H1 (cell line): ENCODE data around the gene ST6GALNAC3. TPM values are rescaled to one million over a fixed set of nuclear protein-coding genes. Genes with fewer than 3 reads are reported as not detected.

Experiments
- CTCF ChIA-PET: fragments of 300-600 bp; sonication (Branson Sonifier 250); formaldehyde crosslinking; loops from one replicate; lab custom pipeline; 2021; ENCODE audit not compliant: partially characterized antibody; lab: Charles Lee
- POLR2A ChIA-PET: fragments of 300-600 bp; sonication (Branson Sonifier 250); formaldehyde crosslinking; loops from one replicate; lab custom pipeline; 2021; ENCODE audit warnings: inconsistent platforms; ENCODE audit not compliant: partially characterized antibody; lab: Charles Lee
- DNase-seq, 2 experiments: peaks; one replicate each; pipeline versions ENCODE4 v3.0.0 to v3.0.0-alpha.2; 2010 to 2022; ENCODE audit warnings: low spot score in 2 of 2, low read depth in 1 of 2, mixed read lengths in 1 of 2
- FAIRE-seq: peaks from 2 replicates; lab custom pipeline; 2011; peaks lifted over from hg19 to GRCh38; lab: Jason Lieb, UNC
- H2AFZ ChIP-seq: 2 replicates; pipeline ENCODE4 v1.8.1; 2012; ENCODE audit warnings: low read length, inconsistent platforms
- H2AK5ac ChIP-seq: 2 replicates; pipeline ENCODE4 v1.6.1; 2013; ENCODE audit warnings: low read depth, low read length
- H2BK120ac ChIP-seq: replicated peaks from 2 replicates; pipeline ENCODE3; 2013; ENCODE audit warnings: low read depth, low read length, inconsistent platforms
- H2BK12ac ChIP-seq: 2 replicates; pipeline ENCODE4 v1.6.1; 2013; ENCODE audit warnings: low read depth, low read length
- H2BK15ac ChIP-seq: 2 replicates; pipeline ENCODE4 v1.6.1; 2013; ENCODE audit warnings: low read length
- H2BK20ac ChIP-seq: 2 replicates; pipeline ENCODE4 v1.6.1; 2013; ENCODE audit warnings: low read length
- H2BK5ac ChIP-seq: 2 replicates; pipeline ENCODE4 v1.6.1; 2013; ENCODE audit warnings: low read depth, low read length
- H3K14ac ChIP-seq: 2 replicates; pipeline ENCODE4 v1.6.1; 2013; ENCODE audit warnings: inconsistent platforms; ENCODE audit not compliant: insufficient read length
- H3K18ac ChIP-seq: 2 replicates; pipeline ENCODE4 v1.6.1; 2013; ENCODE audit warnings: low read length; ENCODE audit errors: extremely low read depth
- H3K23ac ChIP-seq: 2 replicates; pipeline ENCODE4 v1.6.1; 2013; ENCODE audit warnings: inconsistent platforms; ENCODE audit not compliant: insufficient read length
- H3K23me2 ChIP-seq: 2 replicates; pipeline ENCODE4 v1.6.1; 2013; ENCODE audit warnings: low read depth, low read length
- H3K27ac ChIP-seq: 2 replicates; pipeline ENCODE4 v1.6.1; 2011; ENCODE audit warnings: low read depth, low read length, inconsistent platforms
- H3K27me3 ChIP-seq, 4 experiments: replicated peaks in 1 of 4; 1 replicate in 1 of 4; 2 replicates in 3 of 4; pipeline versions ENCODE4 v1.6.1 to v1.8.1; 2011 to 2013; ENCODE audit warnings: low read length in 3 of 4, mild to moderate bottlenecking in 3 of 4, inconsistent platforms in 2 of 4, mixed read lengths in 2 of 4, moderate library complexity in 1 of 4; ENCODE audit not compliant: control insufficient read depth in 3 of 4, insufficient read depth in 3 of 4; ENCODE audit errors: extremely low read depth in 1 of 4
- H3K36me3 ChIP-seq, 4 experiments: 2 replicates each; pipeline versions ENCODE4 v1.6.1 to v1.8.1; 2011 to 2013; ENCODE audit warnings: mild to moderate bottlenecking in 4 of 4, low read length in 3 of 4, moderate library complexity in 2 of 4, control low read depth in 1 of 4, inconsistent platforms in 1 of 4; ENCODE audit not compliant: insufficient read depth in 4 of 4, control insufficient read depth in 2 of 4
- H3K4ac ChIP-seq: replicated peaks from 2 replicates; pipeline ENCODE3; 2013; ENCODE audit warnings: low read length, low read depth, mixed read lengths, inconsistent platforms; ENCODE audit not compliant: insufficient read length
- H3K4me1 ChIP-seq, 4 experiments: replicated peaks in 1 of 4; 1 replicate in 1 of 4; 2 replicates in 3 of 4; pipeline versions ENCODE4 v1.6.1 to v1.8.1; 2011 to 2013; ENCODE audit warnings: low read length in 3 of 4, inconsistent platforms in 2 of 4, mixed read lengths in 1 of 4; ENCODE audit not compliant: insufficient read depth in 4 of 4, control insufficient read depth in 3 of 4
- H3K4me2 ChIP-seq, 2 experiments: 2 replicates each; pipeline versions ENCODE4 v1.6.1 to v1.8.1; 2011 to 2013; ENCODE audit warnings: low read depth in 2 of 2, low read length in 2 of 2, control low read depth in 1 of 2, inconsistent platforms in 1 of 2, mild to moderate bottlenecking in 1 of 2; ENCODE audit not compliant: insufficient read depth in 1 of 2
- H3K4me3 ChIP-seq, 4 experiments: fragments of 200-600, 300-600 bp in 1 of 4; sonication (generic), shearing (Covaris generic), sonication (Bioruptor Twin) in 1 of 4; 2 replicates each; pipeline versions ENCODE4 v1.5.1 to v1.8.1; 2011 to 2016; ENCODE audit warnings: low read length in 4 of 4, low read depth in 3 of 4, control low read depth in 2 of 4, inconsistent platforms in 2 of 4, mild to moderate bottlenecking in 2 of 4, mixed read lengths in 1 of 4, moderate library complexity in 1 of 4; ENCODE audit not compliant: insufficient read depth in 2 of 4; ENCODE audit errors: extremely low read depth in 1 of 4
- H3K56ac ChIP-seq: replicated peaks from 2 replicates; pipeline ENCODE3; 2013; ENCODE audit warnings: low read depth, mild to moderate bottlenecking, mixed read lengths, low read length, inconsistent platforms; ENCODE audit not compliant: insufficient read length
- H3K79me1 ChIP-seq: 2 replicates; pipeline ENCODE4 v1.6.1; 2013; ENCODE audit warnings: low read depth, low read length, control low read depth
- H3K79me2 ChIP-seq, 2 experiments: 2 replicates each; pipeline versions ENCODE4 v1.6.1 to v1.8.1; 2012 to 2013; ENCODE audit warnings: low read length in 2 of 2, mild to moderate bottlenecking in 2 of 2, inconsistent platforms in 1 of 2; ENCODE audit not compliant: insufficient read depth in 2 of 2, control insufficient read depth in 1 of 2
- H3K9ac ChIP-seq, 4 experiments: replicated peaks in 1 of 4; 1 replicate in 1 of 4; 2 replicates in 3 of 4; pipeline versions ENCODE4 v1.6.1 to v1.8.1; 2011 to 2013; ENCODE audit warnings: low read depth in 3 of 4, low read length in 3 of 4, control low read depth in 2 of 4, mild to moderate bottlenecking in 2 of 4, moderate library complexity in 2 of 4, inconsistent platforms in 1 of 4; ENCODE audit errors: extremely low read depth in 1 of 4
- H3K9me3 ChIP-seq, 2 experiments: 2 replicates each; pipeline versions ENCODE4 v1.6.1 to v1.8.1; 2012 to 2013; ENCODE audit warnings: mild to moderate bottlenecking in 2 of 2, moderate library complexity in 2 of 2, control low read depth in 1 of 2, inconsistent platforms in 1 of 2, low read depth in 1 of 2, low read length in 1 of 2, mixed read lengths in 1 of 2; ENCODE audit not compliant: insufficient read depth in 2 of 2
- H4K20me1 ChIP-seq, 2 experiments: replicated peaks in 1 of 2; 2 replicates each; pipeline versions ENCODE3 to v1.8.1; 2011 to 2013; ENCODE audit warnings: inconsistent platforms in 2 of 2, low read length in 2 of 2, mild to moderate bottlenecking in 1 of 2; ENCODE audit not compliant: insufficient read depth in 2 of 2, control insufficient read depth in 1 of 2
- H4K5ac ChIP-seq: 2 replicates; pipeline ENCODE4 v1.6.1; 2013; ENCODE audit warnings: low read length, low read depth, mixed read lengths, inconsistent platforms; ENCODE audit not compliant: insufficient read length
- H4K8ac ChIP-seq: 2 replicates; pipeline ENCODE4 v1.8.0; 2013; ENCODE audit warnings: mild to moderate bottlenecking, moderate library complexity, low read length, inconsistent platforms; ENCODE audit not compliant: insufficient read depth; ENCODE audit errors: extremely low read depth
- H4K91ac ChIP-seq: replicated peaks from 2 replicates; pipeline ENCODE3; 2013; ENCODE audit warnings: low read length, mixed read lengths, inconsistent platforms; ENCODE audit not compliant: insufficient read length
- CBX8 ChIP-seq: fragments of 300-800, 300-1000 bp; sonication (generic); IDR thresholded peaks from 2 replicates; pipeline ENCODE4 v1.7.1; 2016; ENCODE audit warnings: low read depth, low read length, borderline replicate concordance
- CTBP2 ChIP-seq: IDR thresholded peaks from 2 replicates; pipeline ENCODE4 v1.7.0; 2011; ENCODE audit warnings: borderline replicate concordance, mild to moderate bottlenecking, moderate library complexity, mixed read lengths, low read length; ENCODE audit not compliant: insufficient read depth, insufficient read length
- FOSL1 ChIP-seq: IDR thresholded peaks from 2 replicates; pipeline ENCODE4 v1.6.1; 2011; ENCODE audit warnings: mild to moderate bottlenecking, low read depth, low read length, moderate library complexity; ENCODE audit not compliant: insufficient read depth
- KDM1A ChIP-seq: fragments of 200-600, 300-600 bp; sonication (generic); IDR thresholded peaks from 2 replicates; pipeline ENCODE4 v1.7.1; 2016; ENCODE audit warnings: mild to moderate bottlenecking, low read length, borderline replicate concordance
- KDM5A ChIP-seq: fragments of 200-600 bp; IDR thresholded peaks from 2 replicates; pipeline ENCODE4 v1.7.1; 2012; ENCODE audit warnings: mild to moderate bottlenecking, low read length, inconsistent platforms, mixed read lengths
- POLR2A ChIP-seq, 2 experiments: IDR thresholded peaks; 1 replicate in 1 of 2; 2 replicates in 1 of 2; pipeline ENCODE4 v1.6.1; 2011; ENCODE audit warnings: low read depth in 2 of 2, low read length in 2 of 2, mild to moderate bottlenecking in 2 of 2; ENCODE audit errors: control extremely low read depth in 1 of 2
- POLR2AphosphoS5 ChIP-seq: IDR thresholded peaks from 2 replicates; pipeline ENCODE4 v1.6.1; 2011; ENCODE audit warnings: low read depth, low read length
- RXRA ChIP-seq: IDR thresholded peaks from 2 replicates; pipeline ENCODE4 v1.6.1; 2011; ENCODE audit warnings: low read depth, mild to moderate bottlenecking, low read length, moderate library complexity; ENCODE audit not compliant: insufficient read depth
- SIRT6 ChIP-seq: IDR thresholded peaks from one replicate; pipeline ENCODE4 v1.7.1; 2012; ENCODE audit warnings: low read length, inconsistent platforms
- SP4 ChIP-seq: IDR thresholded peaks from 2 replicates; pipeline ENCODE4 v1.6.1; 2012; ENCODE audit warnings: low read length, inconsistent platforms
- TAF1 ChIP-seq: IDR thresholded peaks from 2 replicates; pipeline ENCODE4 v1.6.1; 2011; ENCODE audit warnings: mild to moderate bottlenecking, low read depth, low read length
- TCF12 ChIP-seq: IDR thresholded peaks from 2 replicates; pipeline ENCODE4 v1.6.1; 2011; ENCODE audit warnings: low read depth, mild to moderate bottlenecking, low read length
- WGBS, 2 experiments: shearing (Covaris generic) in 1 of 2; methylation state at CpG; one replicate each; pipeline versions ENCODE4 v1.1.6 to v1.1.7; 2013 to 2015; ENCODE audit warnings: low lambda C conversion rate in 2 of 2, mixed read lengths in 2 of 2, inconsistent platforms in 1 of 2, low coverage in 1 of 2, missing lambda C conversion rate in 1 of 2; ENCODE audit not compliant: insufficient replicate concordance in 2 of 2, insufficient coverage in 1 of 2, insufficient read length in 1 of 2; ENCODE audit errors: extremely low coverage in 1 of 2, missing lambda C conversion rate in 1 of 2; 5-methylcytosine and 5-hydroxymethylcytosine counted together
- polyA plus RNA-seq, 7 experiments: library from polyadenylated mRNA; depleted of rRNA in 3 of 7; stranded (reverse) in 5 of 7; unstranded in 2 of 7; fragments of >200 nt in 5 of 7; fragments of 200-250 nt in 2 of 7; gene quantifications; 1 replicate in 5 of 7; 2 replicates in 1 of 7; 4 replicates in 1 of 7; pipeline versions ENCODE4 v1.2.1 to v1.2.3, GENCODE V29; 2011 to 2013; ENCODE audit warnings: missing spikeins in 2 of 7, mixed read lengths in 2 of 7
- total RNA-seq: library from RNA; stranded (reverse); fragmentation: NEBNext Ultra II Directional; extraction: Animal tissue kit (Norgen Biotek cat#: 25700); gene quantifications from 2 replicates; pipeline ENCODE4 v1.2.1, GENCODE V29; 2021
- TF ChIP-seq, protein P1 (sequence below): IDR thresholded peaks from 2 replicates; pipeline ENCODE4 v1.6.1; 2011; ENCODE audit warnings: low read depth, mild to moderate bottlenecking, low read length; ENCODE audit not compliant: insufficient read depth

ST6GALNAC3 gene
- total and polyA plus RNA-seq, 2 of the 8 experiments (the other 6 are each of a cell fraction or from before 2014, with no cell fraction given): 4.9 to 19.0 TPM

- H3K4ac ChIP-seq: no peak overlapping the region
- no peak overlapping the region for H2BK20ac ChIP-seq
- no peak overlapping the region for H3K4me3 ChIP-seq
- no peaks in the 10 kb centered on the region for H3K36me3 ChIP-seq
- no peak overlapping the region for H4K8ac ChIP-seq
- no peaks in the 10 kb centered on the region for H3K9me3 ChIP-seq
- H4K5ac ChIP-seq: no peak overlapping the region
- no peak overlapping the region for H2BK5ac ChIP-seq
- no peak overlapping the region for H3K9ac ChIP-seq
- no peaks in the 10 kb centered on the region for H3K79me2 ChIP-seq
- POLR2A ChIA-PET: no interaction called here
- DNase-seq (no peak), FAIRE-seq (no peak)
- H3K23ac ChIP-seq: no peak overlapping the region
- WGBS, 2 experiments: 92% methylated on average over 3 of the region's 3 CpGs; no CpG with 5 or more reads in 1 of the 2 experiments
- H3K79me1 ChIP-seq: no peaks in the 10 kb centered on the region
- no peaks in the 10 kb centered on the region for H4K20me1 ChIP-seq
- no peaks in the 10 kb centered on the region; the same call in 1 of the 2 replicates for H3K23me2 ChIP-seq
- H4K91ac ChIP-seq: no peak overlapping the region
- CTCF ChIA-PET: interaction anchor here (1.5 to 1.8 kb wide), 2 partner anchors 8 to 461 kb away, joined by 3 to 5 read pairs; no protein-coding TSS in a partner anchor
- no peak overlapping the region for H2BK15ac ChIP-seq
- no peak overlapping the region for H3K14ac ChIP-seq
- H3K18ac ChIP-seq: no peak overlapping the region
- no peaks in the 10 kb centered on the region for H3K27me3 ChIP-seq
- no peaks in the 10 kb centered on the region for H3K4me1 ChIP-seq
- H2BK12ac ChIP-seq: no peak overlapping the region
- no peak overlapping the region for H3K4me2 ChIP-seq
- H3K27ac ChIP-seq: no peak overlapping the region
- no peak overlapping the region for H2BK120ac ChIP-seq
- H2AK5ac ChIP-seq: no peak overlapping the region
- no peak overlapping the region for H3K56ac ChIP-seq
- H2AFZ ChIP-seq: no peak overlapping the region
- TF ChIP-seq KDM5A (no peak), RXRA (no peak), CBX8 (no peak), POLR2A (IDR thresholded peaks at IDR 0.05; ENCODE audit: control extremely low read depth in 1 of 2, low read depth in 2 of 2, low read length in 2 of 2) (no peak), KDM1A (no peak), SIRT6 (no peak), TCF12 (no peak), CTBP2 (no peak), TAF1 (no peak), POLR2AphosphoS5 (no peak), SP4 (no peak), FOSL1 (no peak)
- TF ChIP-seq, protein P1, sequence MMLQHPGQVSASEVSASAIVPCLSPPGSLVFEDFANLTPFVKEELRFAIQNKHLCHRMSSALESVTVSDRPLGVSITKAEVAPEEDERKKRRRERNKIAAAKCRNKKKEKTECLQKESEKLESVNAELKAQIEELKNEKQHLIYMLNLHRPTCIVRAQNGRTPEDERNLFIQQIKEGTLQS: no peak
Observed at GRCh38 chr1:76615253-76616035, 540.9 kb downstream of the ST6GALNAC3 start.
